AG10803 (cell line): ENCODE results near the gene CACNG6.
A peak's percentile ranks its signal among the peaks of the same experiment; 100 is the strongest.

Experiments
- DNase-seq: peaks from one replicate; pipeline ENCODE4 v3.0.0; 2010; ENCODE audit warnings: low read depth
- H3K4me3 ChIP-seq: 2 replicates; pipeline ENCODE4 v1.5.1; 2011; ENCODE audit warnings: mild to moderate bottlenecking, low read length, control low read depth
- TF ChIP-seq, protein P1 (sequence below): conservative IDR thresholded peaks from 2 replicates; pipeline ENCODE4 v1.5.1; 2011; ENCODE audit warnings: mild to moderate bottlenecking, low read length, control low read depth, inconsistent platforms

Gene CACNG6

DNA sequence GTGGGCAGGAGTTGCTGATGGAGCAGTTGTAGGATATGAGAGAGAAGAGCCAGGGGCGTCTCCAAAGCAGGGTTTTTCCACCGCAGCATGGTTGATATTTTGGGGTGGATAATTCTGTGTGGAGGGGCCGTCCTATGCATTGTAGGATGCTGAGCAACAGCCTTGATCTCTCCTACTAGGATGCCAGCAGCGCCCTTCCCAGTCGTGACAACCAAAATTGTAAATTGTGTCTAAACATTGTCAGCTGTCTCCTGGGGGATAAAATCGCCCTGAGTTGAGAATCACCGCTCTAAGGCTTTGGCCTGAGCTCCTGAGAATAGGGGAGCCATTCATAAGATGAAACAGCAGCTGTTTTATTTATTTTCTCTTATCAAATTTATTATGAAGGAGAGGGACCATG lies 24.5 kb upstream of the CACNG6 start:
- TF ChIP-seq, protein P1, sequence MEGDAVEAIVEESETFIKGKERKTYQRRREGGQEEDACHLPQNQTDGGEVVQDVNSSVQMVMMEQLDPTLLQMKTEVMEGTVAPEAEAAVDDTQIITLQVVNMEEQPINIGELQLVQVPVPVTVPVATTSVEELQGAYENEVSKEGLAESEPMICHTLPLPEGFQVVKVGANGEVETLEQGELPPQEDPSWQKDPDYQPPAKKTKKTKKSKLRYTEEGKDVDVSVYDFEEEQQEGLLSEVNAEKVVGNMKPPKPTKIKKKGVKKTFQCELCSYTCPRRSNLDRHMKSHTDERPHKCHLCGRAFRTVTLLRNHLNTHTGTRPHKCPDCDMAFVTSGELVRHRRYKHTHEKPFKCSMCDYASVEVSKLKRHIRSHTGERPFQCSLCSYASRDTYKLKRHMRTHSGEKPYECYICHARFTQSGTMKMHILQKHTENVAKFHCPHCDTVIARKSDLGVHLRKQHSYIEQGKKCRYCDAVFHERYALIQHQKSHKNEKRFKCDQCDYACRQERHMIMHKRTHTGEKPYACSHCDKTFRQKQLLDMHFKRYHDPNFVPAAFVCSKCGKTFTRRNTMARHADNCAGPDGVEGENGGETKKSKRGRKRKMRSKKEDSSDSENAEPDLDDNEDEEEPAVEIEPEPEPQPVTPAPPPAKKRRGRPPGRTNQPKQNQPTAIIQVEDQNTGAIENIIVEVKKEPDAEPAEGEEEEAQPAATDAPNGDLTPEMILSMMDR, result no peak
- no peak overlapping the region for H3K4me3 ChIP-seq
- no peak for DNase-seq

DNA sequence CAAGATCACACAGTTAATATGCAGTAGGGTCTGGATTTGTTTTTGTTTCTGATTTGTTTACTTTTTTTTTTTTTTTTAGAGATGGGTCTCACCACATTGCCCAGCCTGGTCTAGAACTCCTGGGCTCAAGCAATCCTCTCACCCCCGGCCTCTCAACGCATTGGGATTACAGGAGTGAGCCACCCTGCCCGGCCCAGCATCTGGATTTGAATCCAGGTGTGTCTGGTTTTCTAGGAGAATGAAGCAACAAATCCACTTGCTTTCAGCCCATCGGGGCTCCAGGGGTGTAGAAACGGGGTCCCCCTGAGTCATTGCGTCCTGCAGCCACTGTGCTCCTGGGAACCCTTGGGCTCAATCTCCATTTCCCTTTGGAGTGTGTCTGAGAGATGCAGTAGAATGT lies 22.1 kb upstream of the CACNG6 start:
- TF ChIP-seq, protein P1, result no peak
- H3K4me3 ChIP-seq, result no peak overlapping the region
- DNase-seq, result no peak

DNA sequence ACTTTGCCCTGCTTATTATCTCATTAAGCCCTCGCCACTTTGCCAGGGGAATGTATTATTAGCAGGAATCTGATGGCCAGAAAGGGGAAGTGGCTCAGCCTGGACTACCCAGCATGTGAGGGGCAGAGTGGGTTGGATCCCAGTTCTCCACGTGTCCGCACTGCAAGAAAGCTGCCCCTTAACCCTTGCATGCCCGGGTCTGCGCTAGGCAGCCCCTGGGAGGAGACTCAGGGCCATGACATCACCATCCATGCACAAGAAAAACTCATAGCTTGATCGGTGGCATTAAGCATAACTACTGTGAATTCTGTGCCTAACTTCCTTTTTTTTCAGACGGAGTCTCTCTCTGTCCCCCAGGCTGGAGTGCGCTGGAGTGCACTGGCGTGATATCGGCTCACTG lies 19.8 kb upstream of the CACNG6 start:
- no peak overlapping the region for H3K4me3 ChIP-seq
- no peak for DNase-seq
- TF ChIP-seq, protein P1, result no peak

DNA sequence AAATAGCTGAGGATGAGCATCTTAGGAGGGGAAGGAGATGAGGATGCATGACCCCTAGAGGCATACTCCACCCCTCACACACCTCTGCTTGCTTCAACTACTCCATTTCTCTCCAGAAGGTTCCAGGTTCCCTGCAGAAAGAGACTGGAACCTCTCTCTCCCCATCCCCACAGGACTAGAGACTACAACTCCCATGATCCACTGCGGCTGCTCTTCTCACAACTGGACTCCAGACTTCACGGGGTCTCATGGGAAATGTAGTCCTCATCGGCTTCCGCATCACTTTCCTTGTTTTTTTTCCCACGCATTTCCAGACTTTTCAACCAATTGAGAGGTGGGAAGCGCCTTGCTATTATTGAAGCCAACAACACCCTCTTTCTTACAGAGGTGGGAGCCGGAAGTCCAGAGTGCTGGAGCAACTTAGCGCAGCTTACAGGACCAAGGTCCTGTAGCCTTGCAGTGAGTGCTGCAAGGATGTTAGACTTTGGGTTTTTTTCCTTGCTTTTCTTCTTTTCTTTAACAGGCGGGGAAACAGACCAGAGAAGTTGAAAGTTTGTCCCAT lies 13.9 kb upstream of the CACNG6 start:
- TF ChIP-seq, protein P1, result no peak
- DNase-seq, result peak; percentile 80
- H3K4me3 ChIP-seq, result peak overlapping the region; percentile 51

DNA sequence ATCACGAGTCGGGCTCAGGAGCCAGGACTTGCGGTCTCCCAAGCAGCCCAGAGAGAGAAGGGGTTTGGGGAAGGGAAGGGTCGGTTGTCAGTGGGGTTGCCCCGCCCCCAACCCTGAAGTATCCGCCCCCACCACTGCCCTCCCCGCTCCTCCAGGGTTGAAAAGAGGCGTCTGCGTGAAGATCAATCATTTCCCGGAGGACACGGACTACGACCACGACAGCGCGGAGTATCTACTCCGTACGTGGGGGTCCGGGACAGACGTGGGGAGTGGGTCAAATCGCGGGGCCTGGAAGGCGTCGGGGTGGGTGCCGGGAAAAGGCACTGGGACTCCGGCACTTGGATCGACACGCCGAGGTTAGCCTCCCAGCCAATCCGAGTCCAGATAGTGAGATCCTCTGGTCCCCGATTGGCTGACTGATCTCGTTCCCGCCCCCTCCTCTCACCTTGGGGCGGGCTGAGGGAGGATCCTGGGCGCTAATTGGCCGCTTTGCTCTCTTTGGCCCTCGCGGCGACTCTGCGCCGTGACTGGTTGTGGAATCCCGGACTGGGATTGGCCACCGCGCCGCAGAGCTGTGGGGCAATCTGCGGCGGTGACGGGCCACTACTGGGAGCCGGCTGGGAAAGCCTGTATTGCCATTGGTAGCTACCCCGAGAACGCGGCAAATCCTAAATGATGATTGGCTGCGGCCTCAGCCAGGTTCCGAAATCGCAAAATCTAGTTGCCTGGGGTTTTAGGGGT lies 13.3 kb upstream of the CACNG6 start:
- H3K4me3 ChIP-seq, result peak overlapping the region; percentile 51
- DNase-seq, result peak; percentile 86
- TF ChIP-seq, protein P1, result no peak

DNA sequence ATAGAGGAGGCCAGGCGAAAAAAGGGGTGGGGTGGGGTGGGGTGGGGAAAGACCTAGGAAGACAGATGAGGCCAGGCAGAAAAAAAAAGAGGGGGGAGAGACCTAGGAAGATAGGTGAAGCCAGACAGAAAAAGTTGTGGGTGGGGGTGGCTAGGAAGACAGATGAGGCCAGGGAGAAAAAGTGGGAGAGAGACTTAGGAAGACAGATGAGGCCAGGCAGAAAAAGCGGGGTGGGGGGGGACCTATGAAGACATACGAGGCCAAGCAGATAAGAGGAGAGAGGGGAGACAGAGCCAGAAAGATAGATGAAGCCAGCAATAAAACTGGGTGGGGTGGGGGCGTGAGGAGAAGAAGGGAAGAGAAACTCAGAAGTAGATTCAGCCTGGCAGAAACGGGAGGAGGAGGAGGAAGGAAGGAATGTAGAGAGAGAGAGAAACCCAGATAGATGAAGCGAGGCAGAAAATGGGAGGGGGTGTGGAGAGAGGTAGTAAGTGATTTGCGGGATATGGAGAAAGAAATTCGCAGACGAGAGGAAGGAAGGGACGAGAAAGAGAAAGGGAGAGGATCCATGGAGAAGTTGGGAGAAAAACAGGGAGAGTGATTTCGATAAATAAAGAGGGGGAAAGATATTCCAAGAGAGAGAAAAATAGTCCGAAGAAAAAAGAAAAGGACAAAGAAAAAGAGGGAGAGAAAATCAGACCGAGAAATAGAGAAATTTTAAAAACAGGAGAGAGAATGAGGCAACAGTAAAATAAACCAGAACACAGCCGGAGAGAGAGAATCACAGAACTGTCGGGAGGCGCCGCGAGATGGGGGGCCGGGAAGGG lies 12.2 kb upstream of the CACNG6 start:
- DNase-seq, result no peak
- peak overlapping the region; percentile 54 for H3K4me3 ChIP-seq
- TF ChIP-seq, protein P1, result no peak
